HL-60/S4 treated with phorbol 12-myristate 13-acetate at 8.2 ng/mL for 4 days and 3 days (cell line): ENCODE measurements around the gene THOC2.
"Not testable (repeated sequence)": the region's sequence is repeated elsewhere in the genome, so short reads cannot be mapped to it uniquely, and the experiment has no call there.

ENCODE experiments used
- in situ Hi-C: fragments of 300-500 bp; cut with MboI; formaldehyde crosslinking; loops from 2 replicates; pipeline ENCODE4 v1.15.0; 2022; ENCODE audit warnings: low sequenced_read_pairs

The THOC2 gene

GRCh38 chrX:123574027-123574426 lies 158.8 kb downstream of the THOC2 start:
- in situ Hi-C loops = not testable (repeated sequence)

DNA sequence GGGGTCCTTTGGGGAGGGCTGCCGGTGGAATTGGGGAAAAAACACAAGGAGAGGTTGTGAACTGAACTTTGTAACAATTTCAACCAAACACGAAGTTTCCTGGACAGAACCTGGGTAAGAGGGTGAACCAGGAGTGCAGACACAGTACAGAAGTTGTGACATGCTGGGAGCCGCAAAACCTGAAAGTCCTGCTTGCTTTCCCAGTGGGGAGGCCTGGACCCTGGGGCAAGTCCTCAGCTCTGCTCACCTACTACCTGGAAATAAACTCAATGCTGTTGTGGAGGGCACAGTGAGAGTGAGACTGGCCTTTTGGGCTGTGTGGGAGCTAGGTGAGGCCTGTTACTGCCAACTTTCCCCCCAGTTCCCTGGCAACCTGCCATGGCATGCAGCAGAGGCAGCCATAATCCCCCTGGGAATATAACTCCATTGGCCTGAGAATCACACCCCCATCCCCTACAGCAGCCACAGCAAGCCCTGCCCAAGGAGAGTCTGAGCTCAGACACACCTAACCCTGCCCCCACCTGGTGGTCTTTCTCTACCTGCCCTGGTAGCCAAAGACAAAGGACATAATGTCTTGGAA lies 162.8 kb downstream of the THOC2 start:
- in situ Hi-C loops = no loop called here

- in situ Hi-C loops = no loop called here
Observed at GRCh38 chrX:123563167-123563566, 169.7 kb downstream of the THOC2 start.

DNA sequence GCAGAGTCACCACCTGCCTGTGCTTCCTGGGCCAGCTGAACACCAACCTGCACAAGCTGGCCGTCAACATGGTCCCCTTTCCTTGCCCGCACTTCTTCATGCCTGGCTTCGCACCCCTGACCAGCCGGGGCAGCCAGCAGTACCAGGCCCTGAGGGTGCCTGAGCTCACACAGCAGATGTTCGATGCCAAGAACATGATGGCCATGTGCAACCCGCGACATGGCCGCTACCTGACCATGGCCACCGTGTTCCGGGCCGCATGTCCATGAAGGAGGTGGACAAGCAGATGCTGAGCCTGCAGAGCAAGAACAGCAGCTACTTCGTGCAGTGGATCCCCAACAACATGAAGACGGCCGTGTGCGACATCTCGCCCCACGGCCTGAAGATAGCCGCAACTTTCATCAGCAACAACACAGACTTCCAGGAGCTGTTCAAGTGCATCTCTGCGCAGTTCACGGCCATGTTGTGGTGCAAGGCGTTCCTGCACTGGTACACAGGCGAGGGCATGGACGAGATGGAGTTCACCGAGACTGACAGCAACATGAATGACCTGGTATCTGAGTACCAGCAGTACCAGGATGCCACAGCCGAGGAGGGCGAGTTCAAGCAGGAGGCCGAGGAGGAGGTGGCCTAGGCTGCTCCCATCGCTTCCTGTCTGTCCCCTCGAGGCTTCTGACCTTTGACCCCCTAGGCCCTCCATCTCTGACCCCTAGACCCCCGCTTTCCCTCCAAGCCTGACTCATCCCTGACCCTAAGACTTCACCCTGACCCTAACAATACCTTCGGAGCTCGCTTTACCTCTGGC lies 170.3 kb downstream of the THOC2 start:
- in situ Hi-C loops = no loop called here

DNA sequence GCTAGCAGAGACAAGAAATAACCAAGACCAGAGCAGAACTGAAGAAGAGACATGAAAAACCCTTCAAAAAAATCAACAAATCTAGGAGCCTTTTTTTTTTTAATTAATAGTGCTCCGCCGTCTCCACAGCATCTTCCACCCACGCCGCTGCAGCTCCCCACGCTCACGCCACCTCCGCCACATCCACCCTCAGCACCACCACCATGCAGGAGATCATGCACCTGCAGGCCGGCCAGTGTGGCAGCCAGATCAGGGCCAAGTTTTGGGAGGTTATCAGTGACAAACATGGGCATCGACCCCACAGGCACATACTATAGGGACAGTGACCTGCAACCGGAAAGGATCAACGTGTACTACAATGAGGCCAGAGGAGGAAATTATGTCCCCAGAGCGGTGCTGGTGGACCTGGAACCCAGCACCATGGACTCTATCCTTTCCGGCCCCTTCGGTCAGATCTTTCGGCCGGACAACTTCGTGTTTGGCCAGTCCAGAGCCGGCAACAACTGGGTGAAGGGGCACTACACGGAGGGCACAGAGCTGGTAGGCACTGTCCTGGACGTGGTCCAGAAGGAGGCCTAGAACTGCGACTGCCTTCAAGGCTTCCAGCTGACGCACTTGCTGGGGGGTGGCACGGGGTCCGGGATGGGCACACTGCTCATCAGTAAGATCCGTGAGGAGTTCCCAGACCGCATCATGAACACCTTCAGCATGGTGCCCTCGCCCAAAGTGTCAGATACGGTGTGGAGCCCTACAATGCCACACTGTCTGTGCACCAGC lies 171.2 kb downstream of the THOC2 start:
- in situ Hi-C loops = no loop called here

- in situ Hi-C loops = no loop called here
Observed at GRCh38 chrX:123550829-123551228, 182.0 kb downstream of the THOC2 start.
